DND-41 (cell line): ENCODE results near the gene DERL2.

Experiments
- CTCF ChIP-seq: IDR thresholded peaks from 2 replicates; pipeline ENCODE4 v1.5.1; 2012; ENCODE audit warnings: borderline replicate concordance, low read length, moderate library complexity, mild to moderate bottlenecking; ENCODE audit not compliant: poor library complexity, severe bottlenecking; ENCODE audit errors: extremely low read depth
- EZH2 ChIP-seq: IDR thresholded peaks from 3 replicates; pipeline ENCODE4 v1.6.1; 2012; ENCODE audit warnings: borderline replicate concordance, low read depth, mild to moderate bottlenecking, moderate library complexity, low read length, inconsistent platforms; ENCODE audit not compliant: severe bottlenecking

- no peak for TF ChIP-seq CTCF
- TF ChIP-seq EZH2, result no peak
These were observed 14.8 kb upstream of the DERL2 start for GRCh38 chr17:5500589-5501391.
